B cell (primary cell): ENCODE data around the gene CAMK2G.

Experiments
- EZH2 ChIP-seq: IDR thresholded peaks from 2 replicates; pipeline ENCODE4 v1.6.1; 2012; ENCODE audit warnings: borderline replicate concordance, low read depth, mild to moderate bottlenecking, moderate library complexity, low read length; ENCODE audit not compliant: insufficient read depth, poor library complexity, severe bottlenecking
- TF ChIP-seq, protein P1 (sequence below): fragments of 200-600 bp; IDR thresholded peaks from one replicate; pipeline ENCODE4 v1.8.0; 2022; ENCODE audit warnings: antibody characterized with exemption, mild to moderate bottlenecking

DNA sequence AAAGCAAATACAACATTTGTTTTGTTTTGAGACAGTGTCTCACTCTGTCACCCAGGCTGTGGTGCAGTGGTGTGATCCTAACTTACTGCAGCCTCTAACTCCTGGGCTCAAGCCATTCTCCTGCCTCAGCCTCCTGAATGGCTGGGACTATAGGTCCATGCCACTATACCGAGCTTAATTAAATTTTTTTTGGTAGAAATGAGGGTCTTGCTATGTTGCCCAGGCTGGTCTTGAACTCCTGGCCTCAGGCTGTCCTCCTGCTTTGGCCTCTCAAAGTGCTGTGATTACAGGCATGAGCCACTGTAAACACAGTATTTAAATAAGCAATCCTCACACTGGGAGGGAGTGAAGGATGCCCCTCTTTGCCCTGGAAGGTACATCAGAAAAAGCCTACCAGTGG, 4.0 kb upstream of the CAMK2G start:
- TF ChIP-seq EZH2 = no peak
- TF ChIP-seq, protein P1, sequence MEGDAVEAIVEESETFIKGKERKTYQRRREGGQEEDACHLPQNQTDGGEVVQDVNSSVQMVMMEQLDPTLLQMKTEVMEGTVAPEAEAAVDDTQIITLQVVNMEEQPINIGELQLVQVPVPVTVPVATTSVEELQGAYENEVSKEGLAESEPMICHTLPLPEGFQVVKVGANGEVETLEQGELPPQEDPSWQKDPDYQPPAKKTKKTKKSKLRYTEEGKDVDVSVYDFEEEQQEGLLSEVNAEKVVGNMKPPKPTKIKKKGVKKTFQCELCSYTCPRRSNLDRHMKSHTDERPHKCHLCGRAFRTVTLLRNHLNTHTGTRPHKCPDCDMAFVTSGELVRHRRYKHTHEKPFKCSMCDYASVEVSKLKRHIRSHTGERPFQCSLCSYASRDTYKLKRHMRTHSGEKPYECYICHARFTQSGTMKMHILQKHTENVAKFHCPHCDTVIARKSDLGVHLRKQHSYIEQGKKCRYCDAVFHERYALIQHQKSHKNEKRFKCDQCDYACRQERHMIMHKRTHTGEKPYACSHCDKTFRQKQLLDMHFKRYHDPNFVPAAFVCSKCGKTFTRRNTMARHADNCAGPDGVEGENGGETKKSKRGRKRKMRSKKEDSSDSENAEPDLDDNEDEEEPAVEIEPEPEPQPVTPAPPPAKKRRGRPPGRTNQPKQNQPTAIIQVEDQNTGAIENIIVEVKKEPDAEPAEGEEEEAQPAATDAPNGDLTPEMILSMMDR = no peak
